Peyer's patch (tissue), 4 donors: ENCODE data around the gene GRIK4. TPM values are rescaled to one million over a fixed set of nuclear protein-coding genes. Genes with fewer than 3 reads are reported as not detected.
"Not testable (repeated sequence)": the region's sequence is repeated elsewhere in the genome, so short reads cannot be mapped to it uniquely, and the experiment has no call there.

ENCODE experiments used
- DNase-seq, 3 donors: peaks; one replicate each; pipeline ENCODE4 v3.0.0-alpha.2; 2017 to 2019
- H3K27ac ChIP-seq, 4 donors: fragments of 200-600 bp; sonication (generic); one replicate each; pipeline ENCODE4 v1.5.1; 2016 to 2019
- H3K27me3 ChIP-seq, 2 donors: fragments of 200-600 bp; sonication (generic); one replicate each; pipeline ENCODE4 v1.5.1; 2019
- H3K36me3 ChIP-seq, 3 donors: fragments of 200-600 bp; sonication (generic); one replicate each; pipeline ENCODE4 v1.5.1; 2016 to 2019
- H3K4me1 ChIP-seq, 4 donors: fragments of 200-600 bp; sonication (generic); one replicate each; pipeline ENCODE4 v1.5.1; 2016 to 2019
- H3K4me3 ChIP-seq, 4 donors: fragments of 200-600 bp; sonication (generic); 1 replicate in 3 of 4; 2 replicates in 1 of 4; pipeline ENCODE4 v1.5.1; 2016 to 2019; ENCODE audit warnings: mild to moderate bottlenecking in 1 of 4
- H3K9me3 ChIP-seq, 4 donors: fragments of 200-600 bp; sonication (generic); one replicate each; pipeline ENCODE4 v1.5.1; 2016 to 2019; ENCODE audit warnings: mild to moderate bottlenecking in 1 of 4
- POLR2A ChIP-seq, 2 donors: fragments of 450-650 bp; IDR thresholded peaks; one replicate each; pipeline ENCODE4 v1.5.1; 2017; ENCODE audit warnings: antibody characterized with exemption in 2 of 2, mild to moderate bottlenecking in 2 of 2, moderate library complexity in 2 of 2
- total RNA-seq, 4 donors: library from RNA; depleted of rRNA; stranded (reverse); fragments of >200 nt; gene quantifications; one replicate each; pipeline ENCODE4 v1.1.0, GENCODE V29; 2016
- TF ChIP-seq, protein P1 (sequence below), 6 experiments: fragments of 450-650 bp in 4 of 6; fragments of 200-600 bp in 2 of 6; sonication (generic) in 1 of 6; IDR thresholded peaks; one replicate each; pipeline ENCODE4 v1.5.1; 2017 to 2019; ENCODE audit warnings: antibody characterized with exemption in 6 of 6, mild to moderate bottlenecking in 3 of 6, moderate library complexity in 1 of 6

GRIK4 gene
- total RNA-seq, 4 donors from 2014 or later = 0.40 to 2.5 TPM; not detected in 2

GRCh38 chr11:120781486-120782120, 270.1 kb downstream of the GRIK4 start:
- no peak overlapping the region for H3K4me3 ChIP-seq
- TF ChIP-seq, protein P1, sequence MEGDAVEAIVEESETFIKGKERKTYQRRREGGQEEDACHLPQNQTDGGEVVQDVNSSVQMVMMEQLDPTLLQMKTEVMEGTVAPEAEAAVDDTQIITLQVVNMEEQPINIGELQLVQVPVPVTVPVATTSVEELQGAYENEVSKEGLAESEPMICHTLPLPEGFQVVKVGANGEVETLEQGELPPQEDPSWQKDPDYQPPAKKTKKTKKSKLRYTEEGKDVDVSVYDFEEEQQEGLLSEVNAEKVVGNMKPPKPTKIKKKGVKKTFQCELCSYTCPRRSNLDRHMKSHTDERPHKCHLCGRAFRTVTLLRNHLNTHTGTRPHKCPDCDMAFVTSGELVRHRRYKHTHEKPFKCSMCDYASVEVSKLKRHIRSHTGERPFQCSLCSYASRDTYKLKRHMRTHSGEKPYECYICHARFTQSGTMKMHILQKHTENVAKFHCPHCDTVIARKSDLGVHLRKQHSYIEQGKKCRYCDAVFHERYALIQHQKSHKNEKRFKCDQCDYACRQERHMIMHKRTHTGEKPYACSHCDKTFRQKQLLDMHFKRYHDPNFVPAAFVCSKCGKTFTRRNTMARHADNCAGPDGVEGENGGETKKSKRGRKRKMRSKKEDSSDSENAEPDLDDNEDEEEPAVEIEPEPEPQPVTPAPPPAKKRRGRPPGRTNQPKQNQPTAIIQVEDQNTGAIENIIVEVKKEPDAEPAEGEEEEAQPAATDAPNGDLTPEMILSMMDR (IDR thresholded peaks at IDR 0.05) = no peak
- TF ChIP-seq POLR2A (IDR thresholded peaks at IDR 0.05) = no peak
- H3K27me3 ChIP-seq = no peaks in the 10 kb centered on the region
- no peaks in the 10 kb centered on the region for H3K36me3 ChIP-seq
- H3K4me1 ChIP-seq = no peaks in the 10 kb centered on the region
- H3K9me3 ChIP-seq = no peaks in the 10 kb centered on the region
- H3K27ac ChIP-seq = no peak overlapping the region
- no peak for DNase-seq

GRCh38 chr11:120784566-120785251, 273.2 kb downstream of the GRIK4 start:
- Histone ChIP-seq H3K4me3 (no peak overlapping the region), H3K27ac (no peak overlapping the region), H3K27me3 (no peaks in the 10 kb centered on the region), H3K9me3 (no peaks in the 10 kb centered on the region), H3K4me1 (no peaks in the 10 kb centered on the region), H3K36me3 (no peaks in the 10 kb centered on the region)
- DNase-seq = no peak
- no peak for TF ChIP-seq POLR2A (IDR thresholded peaks at IDR 0.05)
- TF ChIP-seq, protein P1 (IDR thresholded peaks at IDR 0.05) = no peak

DNA sequence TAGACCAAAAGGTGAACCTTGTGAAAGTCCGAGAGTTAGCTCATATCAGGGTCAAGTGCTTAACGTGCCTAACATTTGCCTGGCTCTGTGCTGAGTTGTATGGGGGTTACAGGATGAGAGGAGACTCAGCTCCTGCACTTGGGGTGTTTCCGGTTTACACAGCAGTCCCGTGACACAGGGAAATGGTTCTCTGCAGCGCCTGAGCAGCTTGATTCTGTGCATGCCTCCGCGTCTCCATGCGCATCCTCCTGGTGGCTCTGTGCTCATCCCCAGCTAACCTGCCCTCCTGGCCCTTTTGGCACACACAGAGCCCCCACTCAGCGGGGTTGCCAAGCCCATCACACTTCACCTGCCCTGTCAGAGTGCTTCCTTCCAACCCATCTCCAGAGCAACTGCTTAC, 274.0 kb downstream of the GRIK4 start:
- no peaks in the 10 kb centered on the region for H3K36me3 ChIP-seq
- no peak for DNase-seq
- H3K4me1 ChIP-seq = no peaks in the 10 kb centered on the region
- H3K4me3 ChIP-seq = no peak overlapping the region
- no peaks in the 10 kb centered on the region for H3K27me3 ChIP-seq
- H3K9me3 ChIP-seq = no peaks in the 10 kb centered on the region
- H3K27ac ChIP-seq = no peak overlapping the region
- TF ChIP-seq, protein P1 (IDR thresholded peaks at IDR 0.05) = no peak
- no peak for TF ChIP-seq POLR2A (IDR thresholded peaks at IDR 0.05)

GRCh38 chr11:120786206-120786735, 274.7 kb downstream of the GRIK4 start:
- Histone ChIP-seq H3K36me3 (no peaks in the 10 kb centered on the region), H3K9me3 (no peaks in the 10 kb centered on the region), H3K27ac (no peak overlapping the region), H3K4me1 (no peaks in the 10 kb centered on the region), H3K27me3 (no peaks in the 10 kb centered on the region), H3K4me3 (no peak overlapping the region)
- DNase-seq = no peak
- TF ChIP-seq, protein P1 (IDR thresholded peaks at IDR 0.05) = no peak
- no peak for TF ChIP-seq POLR2A (IDR thresholded peaks at IDR 0.05)

- H3K9me3 ChIP-seq, H3K27me3 ChIP-seq, H3K4me3 ChIP-seq, H3K36me3 ChIP-seq, H3K4me1 ChIP-seq, H3K27ac ChIP-seq, DNase-seq: not testable (repeated sequence)
Measured at GRCh38 chr11:120787224-120787623, 275.7 kb downstream of the GRIK4 start.

DNA sequence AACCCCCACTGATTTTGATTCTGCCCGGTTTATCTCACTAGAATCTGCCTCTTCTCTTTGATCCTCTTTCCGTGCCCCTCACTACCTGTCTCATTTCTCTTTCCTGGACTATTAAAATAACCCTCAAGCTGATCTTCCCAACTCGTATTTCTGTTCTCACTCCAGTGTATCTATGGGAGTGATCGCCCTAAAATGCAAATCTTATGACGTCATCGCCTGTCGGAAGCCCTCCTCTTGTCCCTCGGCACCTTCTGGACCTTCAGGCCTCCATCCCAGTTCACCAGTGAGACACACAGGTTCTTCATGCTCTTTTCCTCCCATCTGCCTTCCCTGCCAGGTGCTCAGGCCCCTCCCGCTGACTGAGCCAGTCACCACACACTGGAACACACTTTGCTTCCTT, 277.8 kb downstream of the GRIK4 start:
- Histone ChIP-seq H3K27me3 (no peaks in the 10 kb centered on the region), H3K36me3 (no peaks in the 10 kb centered on the region), H3K4me3 (no peak overlapping the region), H3K27ac (no peak overlapping the region), H3K9me3 (no peaks in the 10 kb centered on the region), H3K4me1 (no peaks in the 10 kb centered on the region)
- TF ChIP-seq, protein P1 (IDR thresholded peaks at IDR 0.05) = no peak
- no peak for TF ChIP-seq POLR2A (IDR thresholded peaks at IDR 0.05)
- no peak for DNase-seq
